Ureter (tissue), 1 donor: ENCODE data around the gene MYRIP. TPM values are rescaled to one million over a fixed set of nuclear protein-coding genes. Genes with fewer than 3 reads are reported as not detected.
"Not testable (repeated sequence)": the region's sequence is repeated elsewhere in the genome, so short reads cannot be mapped to it uniquely, and the experiment has no call there.

ENCODE experiments used
- DNase-seq: peaks from one replicate; pipeline ENCODE4 v3.0.0-alpha.2; 2020; ENCODE audit warnings: low spot score
- total RNA-seq: library from RNA; stranded (reverse); gene quantifications from one replicate; pipeline ENCODE4 v1.2.4, GENCODE V29; 2023
- donor health status: DM: yes; HTN: yes; CAD: no.

The MYRIP gene
- total RNA-seq, 1 donor from 2014 or later: 4.8 TPM

GRCh38 chr3:40128166-40128565 is 318.8 kb downstream of the MYRIP start:
- no peak for DNase-seq

GRCh38 chr3:40129510-40129909 is 320.1 kb downstream of the MYRIP start:
- no peak for DNase-seq

GRCh38 chr3:40129981-40130380 is 320.6 kb downstream of the MYRIP start:
- no peak for DNase-seq

GRCh38 chr3:40130721-40131120 is 321.3 kb downstream of the MYRIP start:
- DNase-seq: no peak

- not testable (repeated sequence) for DNase-seq
Observed at GRCh38 chr3:40133886-40134575, 324.6 kb downstream of the MYRIP start.

GRCh38 chr3:40137591-40138295 is 328.3 kb downstream of the MYRIP start:
- DNase-seq: no peak

- no peak for DNase-seq
Observed at GRCh38 chr3:40143283-40144090, 334.1 kb downstream of the MYRIP start.

GRCh38 chr3:40148827-40149226 is 339.4 kb downstream of the MYRIP start:
- DNase-seq: no peak

GRCh38 chr3:40152482-40153133 is 343.2 kb downstream of the MYRIP start:
- no peak for DNase-seq

GRCh38 chr3:40160933-40161332 is 351.5 kb downstream of the MYRIP start:
- DNase-seq: no peak

- no peak for DNase-seq
Observed at GRCh38 chr3:40162616-40163015, 353.2 kb downstream of the MYRIP start.

- no peak for DNase-seq
Observed at GRCh38 chr3:40166997-40167396, 357.6 kb downstream of the MYRIP start.

GRCh38 chr3:40167958-40168357 is 358.5 kb downstream of the MYRIP start:
- DNase-seq: no peak

- no peak for DNase-seq
Observed at GRCh38 chr3:40169983-40170382, 360.6 kb downstream of the MYRIP start.

- DNase-seq: no peak
Observed at GRCh38 chr3:40170395-40170794, 361.0 kb downstream of the MYRIP start.

- DNase-seq: no peak
Observed at GRCh38 chr3:40172560-40172959, 363.2 kb downstream of the MYRIP start.

GRCh38 chr3:40173227-40173721 is 363.9 kb downstream of the MYRIP start:
- DNase-seq: no peak

- DNase-seq: no peak
Observed at GRCh38 chr3:40178012-40178594, 368.7 kb downstream of the MYRIP start.

- peak; percentile 77 for DNase-seq
Observed at GRCh38 chr3:40179016-40179415, 369.6 kb downstream of the MYRIP start.

GRCh38 chr3:40181182-40181581 is 371.8 kb downstream of the MYRIP start:
- DNase-seq: no peak

GRCh38 chr3:40185029-40185695 is 375.8 kb downstream of the MYRIP start:
- no peak for DNase-seq
